Endothelial cell of umbilical vein (primary cell): ENCODE results near the gene RIPK3. TPM values are rescaled to one million over a fixed set of nuclear protein-coding genes. Genes with fewer than 3 reads are reported as not detected.

Experiments
- BruUV-seq: library from RNA; stranded (reverse); fragments of 400-500 nt; replicated peaks from 2 replicates; lab custom pipeline; 2021; lab: Mats Ljungman, UMichigan
- CTCF ChIA-PET: fragments of 300-600, 350-600 bp; sonication (Branson Sonifier 250); formaldehyde crosslinking; loops from one replicate; lab custom pipeline; 2021; ENCODE audit warnings: antibody characterized with exemption, inconsistent platforms; lab: Charles Lee
- POLR2A ChIA-PET: fragments of 300-600, 350-600 bp; sonication (Branson Sonifier 250); formaldehyde crosslinking; loops from one replicate; lab custom pipeline; 2021; ENCODE audit warnings: antibody characterized with exemption, inconsistent platforms; lab: Charles Lee
- DNase-seq: peaks from one replicate; pipeline ENCODE4 v3.0.0-alpha.2; 2011; ENCODE audit warnings: low read depth, low spot score
- FAIRE-seq: peaks from 2 replicates; lab custom pipeline; 2011; peaks lifted over from hg19 to GRCh38; lab: Jason Lieb, UNC
- H2AFZ ChIP-seq: 2 replicates; pipeline ENCODE4 v1.6.0; 2012; ENCODE audit warnings: low read depth, low read length, control low read depth, inconsistent platforms
- H3K27ac ChIP-seq: 2 replicates; pipeline ENCODE4 v1.5.1; 2011; ENCODE audit warnings: low read depth, mild to moderate bottlenecking, control low read depth, low read length, moderate library complexity; ENCODE audit not compliant: insufficient read depth
- H3K27me3 ChIP-seq, 2 experiments: 2 replicates each; pipeline versions ENCODE4 v1.6.0 to v1.6.1; 2011; ENCODE audit warnings: low read length in 2 of 2, mixed read lengths in 1 of 2; ENCODE audit not compliant: control insufficient read depth in 2 of 2, insufficient read depth in 2 of 2
- H3K36me3 ChIP-seq, 2 experiments: 2 replicates in 1 of 2; 3 replicates in 1 of 2; pipeline ENCODE4 v1.5.1; 2011; ENCODE audit warnings: low read length in 2 of 2, mild to moderate bottlenecking in 1 of 2, moderate library complexity in 1 of 2; ENCODE audit not compliant: control insufficient read depth in 2 of 2, insufficient read depth in 2 of 2; ENCODE audit errors: extremely low read depth in 1 of 2
- H3K4me1 ChIP-seq: 3 replicates; pipeline ENCODE4 v1.5.1; 2011; ENCODE audit warnings: mild to moderate bottlenecking, low read length; ENCODE audit not compliant: control insufficient read depth, insufficient read depth; ENCODE audit errors: extremely low read depth
- H3K4me2 ChIP-seq: 2 replicates; pipeline ENCODE4 v1.6.1; 2011; ENCODE audit warnings: low read length, control low read depth, mixed read lengths; ENCODE audit not compliant: insufficient read depth
- H3K4me3 ChIP-seq, 3 experiments: fragments of 200-600 bp in 1 of 3; sonication (generic), shearing (Covaris generic) in 1 of 3; replicated peaks in 1 of 3; 2 replicates each; pipeline ENCODE4 v1.5.1; 2011 to 2016; ENCODE audit warnings: control low read depth in 3 of 3, low read length in 3 of 3, mild to moderate bottlenecking in 2 of 3, inconsistent platforms in 1 of 3, low read depth in 1 of 3, moderate library complexity in 1 of 3; ENCODE audit not compliant: insufficient read depth in 1 of 3
- H3K79me2 ChIP-seq: 2 replicates; pipeline ENCODE4 v1.6.0; 2012; ENCODE audit warnings: low read length, inconsistent platforms; ENCODE audit not compliant: control insufficient read depth, insufficient read depth
- H3K9ac ChIP-seq: replicated peaks from 2 replicates; pipeline ENCODE3; 2011; ENCODE audit warnings: low read length, control low read depth; ENCODE audit not compliant: insufficient read depth; ENCODE audit errors: extremely low read depth
- H3K9me1 ChIP-seq: replicated peaks from 3 replicates; pipeline ENCODE4 v1.6.0; 2011; ENCODE audit warnings: mild to moderate bottlenecking, low read length; ENCODE audit not compliant: control insufficient read depth, insufficient read depth; ENCODE audit errors: extremely low read depth
- H3K9me3 ChIP-seq: replicated peaks from 2 replicates; pipeline ENCODE4 v1.5.1; 2012; ENCODE audit warnings: low read length, inconsistent platforms; ENCODE audit not compliant: control insufficient read depth, insufficient read depth
- H4K20me1 ChIP-seq: replicated peaks from 2 replicates; pipeline ENCODE3; 2011; ENCODE audit warnings: mild to moderate bottlenecking, low read length; ENCODE audit not compliant: control insufficient read depth, insufficient read depth; ENCODE audit errors: extremely low read depth
- CTCF ChIP-seq, 2 donors: IDR thresholded peaks; 1 replicate in 1 of 2; 2 replicates in 1 of 2; pipeline ENCODE4 v1.5.1; 2011; ENCODE audit warnings: low read length in 2 of 2, mild to moderate bottlenecking in 2 of 2, moderate library complexity in 2 of 2, control low read depth in 1 of 2, inconsistent platforms in 1 of 2, low read depth in 1 of 2; ENCODE audit not compliant: insufficient read depth in 1 of 2; ENCODE audit errors: extremely low read depth in 1 of 2
- EZH2 ChIP-seq: IDR thresholded peaks from 2 replicates; pipeline ENCODE4 v1.6.1; 2012; ENCODE audit warnings: borderline replicate concordance, low read depth, mild to moderate bottlenecking, moderate library complexity, low read length, inconsistent platforms; ENCODE audit not compliant: severe bottlenecking
- FOS ChIP-seq: IDR thresholded peaks from 2 replicates; pipeline ENCODE4 v1.6.1; 2011; ENCODE audit warnings: mild to moderate bottlenecking, low read length, moderate library complexity, borderline replicate concordance; ENCODE audit not compliant: insufficient read depth
- GATA2 ChIP-seq: IDR thresholded peaks from 2 replicates; pipeline ENCODE4 v1.7.0; 2011; ENCODE audit warnings: low read depth, mild to moderate bottlenecking, moderate library complexity, mixed read lengths, low read length; ENCODE audit not compliant: insufficient read length, insufficient read depth
- JUN ChIP-seq: IDR thresholded peaks from 2 replicates; pipeline ENCODE4 v1.6.1; 2011; ENCODE audit warnings: borderline replicate concordance, low read depth; ENCODE audit not compliant: insufficient read length, insufficient read depth
- MAX ChIP-seq: IDR thresholded peaks from 2 replicates; pipeline ENCODE4 v1.6.1; 2011; ENCODE audit not compliant: insufficient read depth, insufficient read length
- MYC ChIP-seq: IDR thresholded peaks from one replicate; pipeline ENCODE4 v1.6.1; 2011; ENCODE audit warnings: mild to moderate bottlenecking, low read depth, low read length
- POLR2A ChIP-seq: IDR thresholded peaks from 2 replicates; pipeline ENCODE4 v1.6.1; 2012; ENCODE audit warnings: low read depth, mild to moderate bottlenecking, control low read depth, low read length
- POLR2AphosphoS5 ChIP-seq: IDR thresholded peaks from 2 replicates; pipeline ENCODE4 v1.6.1; 2012; ENCODE audit warnings: low read depth, mild to moderate bottlenecking, control low read depth, low read length, moderate library complexity; ENCODE audit not compliant: insufficient read depth
- dilution Hi-C: fragments of 300-500 bp; cut with MboI; formaldehyde crosslinking; loops from one replicate; pipeline ENCODE4 v1.15.0; 2019; ENCODE audit warnings: low sequenced_read_pairs; ENCODE audit not compliant: extremely low pct_ligation_motif_present
- intact Hi-C: fragments of 100-400 bp; cut with micrococcal nuclease; formaldehyde crosslinking; loops from one replicate; pipeline ENCODE4 v1.10.0; 2022
- polyA plus RNA-seq, 4 experiments: library from polyadenylated mRNA; depleted of rRNA in 3 of 4; stranded (reverse) in 3 of 4; unstranded in 1 of 4; fragments of >200 nt; gene quantifications; 2 replicates each; pipeline versions ENCODE4 v1.2.1 to v1.2.3, GENCODE V29; 2011 to 2012; ENCODE audit warnings: missing spikeins in 1 of 4
- total RNA-seq: library from RNA; stranded (reverse); gene quantifications from 2 replicates; pipeline ENCODE4 v1.2.3, GENCODE V29; 2021

RIPK3 gene
- total and polyA plus RNA-seq, 2 donors (not counting 3 experiments of a cell fraction or from before 2014, with no cell fraction given): 3.1 to 5.1 TPM

DNA sequence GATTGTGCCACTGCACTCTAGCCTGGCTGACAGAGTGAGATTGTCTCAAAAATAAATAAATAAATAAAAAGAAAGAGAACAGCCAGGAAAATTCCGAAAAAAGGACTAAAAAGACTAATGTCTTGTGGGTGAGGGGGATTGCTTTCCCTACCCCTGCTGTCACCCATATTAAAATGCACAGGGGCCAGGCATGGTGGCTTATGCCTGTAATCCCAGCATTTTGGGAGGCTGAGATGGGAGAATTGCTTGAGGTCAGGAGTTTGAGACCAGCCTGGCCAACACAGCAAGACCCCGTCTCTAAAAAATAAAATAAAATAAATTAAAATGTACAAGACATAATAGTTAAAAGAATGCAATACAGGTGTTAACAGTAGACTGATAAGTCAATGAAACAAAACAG lies 46.3 kb downstream of the RIPK3 start:
- BruUV-seq: no TSS peak
- Histone ChIP-seq H3K9me1 (no peaks in the 10 kb centered on the region), H4K20me1 (no peaks in the 10 kb centered on the region), H3K4me1 (peaks cover 8% of the 10 kb centered on the region), H2AFZ (no peak overlapping the region), H3K36me3 (peaks cover 5 to 19% of the 10 kb centered on the region in 2 experiments), H3K4me2 (no peak overlapping the region), H3K9ac (no peak overlapping the region), H3K27me3 (no peaks in the 10 kb centered on the region), H3K27ac (no peak overlapping the region), H3K4me3 (no peak overlapping the region), H3K79me2 (no peaks in the 10 kb centered on the region), H3K9me3 (no peaks in the 10 kb centered on the region)
- DNase-seq (no peak), FAIRE-seq (no peak)
- TF ChIP-seq FOS (no peak), MAX (no peak), GATA2 (no peak), MYC (no peak), EZH2 (no peak), POLR2A (no peak), JUN (no peak), POLR2AphosphoS5 (no peak), CTCF (IDR thresholded peaks at IDR 0.05; ENCODE audit: extremely low read depth in 1 of 2, insufficient read depth in 1 of 2, low read depth in 1 of 2, low read length in 2 of 2) (no peak)
- ChIA-PET CTCF (interaction anchor here (0.9 to 1.9 kb wide), 4 partner anchors 11 to 112 kb away, joined by 3 to 13 read pairs (median 4); partner anchors contain the start of gene TINF2), POLR2A (no interaction called here)
- dilution Hi-C loops (no loop called here), intact Hi-C loops (no loop called here)
